Measurements from ENCODE around the gene NHLRC4. TPM values are rescaled to one million over a fixed set of nuclear protein-coding genes. Genes with fewer than 3 reads are reported as not detected.

NHLRC4 gene
- total and polyA plus RNA-seq, 3 experiments from 2014 or later: 0.55 to 1.6 (median 0.59) TPM

- ChIA-PET POLR2A (no interaction called here), CTCF (interaction anchor here (0.8 to 1.7 kb wide), 3 partner anchors 14 to 31 kb away, joined by 3 to 5 read pairs (median 4); no protein-coding TSS in a partner anchor)
- peaks cover 0 to 1% of the 10 kb centered on the region in 2 donors for H3K27me3 Mint-ChIP-seq
- H3K27ac Mint-ChIP-seq: peak overlapping the region in 1 of 8 donors; percentile 65
- no peak for DNase-seq
- H3K27me3 ChIP-seq (ENCODE audit: insufficient read depth, low read length, poor library complexity, severe bottlenecking): no peaks in the 10 kb centered on the region
- peaks cover 3 to 7% (median 7%) of the 10 kb centered on the region in 3 donors for H3K4me1 Mint-ChIP-seq
- H3K9me3 Mint-ChIP-seq: no peaks in the 10 kb centered on the region
- no peak overlapping the region for H3K4me3 Mint-ChIP-seq
- no peaks in the 10 kb centered on the region for H3K36me3 ChIP-seq (ENCODE audit: insufficient read depth, low read length)
- peaks cover 0 to 5% (median 0%) of the 10 kb centered on the region in 3 donors for H3K36me3 Mint-ChIP-seq
- no peaks in the 10 kb centered on the region for H3K9me3 ChIP-seq (ENCODE audit: low read length)
- no peak overlapping the region for H3K4me3 ChIP-seq (ENCODE audit: low read length)
- no peaks in the 10 kb centered on the region for H3K4me1 ChIP-seq (ENCODE audit: insufficient read depth, low read length)
- no peak overlapping the region for H3K27ac ChIP-seq (ENCODE audit: low read depth, low read length)
These were observed 43.2 kb downstream of the NHLRC4 start for GRCh38 chr16:609984-610383.

GRCh38 chr16:610513-611381, 43.9 kb downstream of the NHLRC4 start:
- H3K36me3 Mint-ChIP-seq: peaks cover 0 to 5% (median 0%) of the 10 kb centered on the region in 3 donors
- H3K9me3 Mint-ChIP-seq: no peaks in the 10 kb centered on the region
- peak; percentile 42 to 65 (median 49) for DNase-seq
- H3K4me1 Mint-ChIP-seq: peaks cover 3 to 7% (median 7%) of the 10 kb centered on the region in 3 donors
- Histone ChIP-seq H3K36me3 (ENCODE audit: insufficient read depth, low read length) (no peaks in the 10 kb centered on the region), H3K27me3 (ENCODE audit: insufficient read depth, low read length, poor library complexity, severe bottlenecking) (no peaks in the 10 kb centered on the region), H3K27ac (ENCODE audit: low read depth, low read length) (no peak overlapping the region), H3K9me3 (ENCODE audit: low read length) (no peaks in the 10 kb centered on the region), H3K4me3 (ENCODE audit: low read length) (no peak overlapping the region), H3K4me1 (ENCODE audit: insufficient read depth, low read length) (no peaks in the 10 kb centered on the region)
- H3K27ac Mint-ChIP-seq: peak overlapping the region in 2 of 8 donors; percentile 30 to 52
- H3K27me3 Mint-ChIP-seq: peaks cover 0 to 1% of the 10 kb centered on the region in 2 donors
- ChIA-PET CTCF (interaction anchor here (0.8 to 1.7 kb wide), 3 partner anchors 15 to 31 kb away, joined by 3 to 5 read pairs (median 4); no protein-coding TSS in a partner anchor), POLR2A (no interaction called here)
- H3K4me3 Mint-ChIP-seq: no peak overlapping the region

GRCh38 chr16:615122-615521, 48.3 kb downstream of the NHLRC4 start:
- Histone ChIP-seq H3K4me3 (ENCODE audit: low read length) (no peak overlapping the region), H3K27ac (ENCODE audit: low read depth, low read length) (no peak overlapping the region), H3K36me3 (ENCODE audit: insufficient read depth, low read length) (no peaks in the 10 kb centered on the region), H3K4me1 (ENCODE audit: insufficient read depth, low read length) (no peaks in the 10 kb centered on the region), H3K9me3 (ENCODE audit: low read length) (no peaks in the 10 kb centered on the region), H3K27me3 (ENCODE audit: insufficient read depth, low read length, poor library complexity, severe bottlenecking) (no peaks in the 10 kb centered on the region)
- no peaks in the 10 kb centered on the region for H3K27me3 Mint-ChIP-seq
- H3K36me3 Mint-ChIP-seq: peaks cover 0 to 7% (median 0%) of the 10 kb centered on the region in 3 donors
- peaks cover 3 to 5% (median 5%) of the 10 kb centered on the region in 3 donors for H3K4me1 Mint-ChIP-seq
- no peak overlapping the region for H3K4me3 Mint-ChIP-seq
- POLR2A ChIA-PET: no interaction called here
- DNase-seq: no peak
- CTCF ChIA-PET: no interaction called here
- no peaks in the 10 kb centered on the region for H3K9me3 Mint-ChIP-seq
- H3K27ac Mint-ChIP-seq: peak overlapping the region in 1 of 8 donors; percentile 42

- Histone ChIP-seq H3K36me3 (ENCODE audit: insufficient read depth, low read length) (no peaks in the 10 kb centered on the region), H3K4me3 (ENCODE audit: low read length) (no peak overlapping the region), H3K4me1 (ENCODE audit: insufficient read depth, low read length) (no peaks in the 10 kb centered on the region), H3K27ac (ENCODE audit: low read depth, low read length) (no peak overlapping the region), H3K9me3 (ENCODE audit: low read length) (no peaks in the 10 kb centered on the region), H3K27me3 (ENCODE audit: insufficient read depth, low read length, poor library complexity, severe bottlenecking) (no peaks in the 10 kb centered on the region)
- Mint-ChIP-seq H3K27me3 (no peaks in the 10 kb centered on the region), H3K9me3 (no peaks in the 10 kb centered on the region), H3K4me3 (no peak overlapping the region), H3K36me3 (peaks cover 0 to 10% (median 0%) of the 10 kb centered on the region in 3 donors), H3K27ac (no peak overlapping the region), H3K4me1 (no peaks in the 10 kb centered on the region)
- no peak for DNase-seq
- POLR2A ChIA-PET: no interaction called here
- CTCF ChIA-PET: no interaction called here
These were observed 50.2 kb downstream of the NHLRC4 start for GRCh38 chr16:616733-617586.

GRCh38 chr16:617855-618254, 51.0 kb downstream of the NHLRC4 start:
- Mint-ChIP-seq H3K4me1 (no peaks in the 10 kb centered on the region), H3K27me3 (no peaks in the 10 kb centered on the region), H3K4me3 (no peak overlapping the region), H3K9me3 (no peaks in the 10 kb centered on the region), H3K27ac (no peak overlapping the region), H3K36me3 (peaks cover 0 to 10% (median 0%) of the 10 kb centered on the region in 3 donors)
- H3K9me3 ChIP-seq (ENCODE audit: low read length): no peaks in the 10 kb centered on the region
- H3K4me1 ChIP-seq (ENCODE audit: insufficient read depth, low read length): no peaks in the 10 kb centered on the region
- H3K27me3 ChIP-seq (ENCODE audit: insufficient read depth, low read length, poor library complexity, severe bottlenecking): no peaks in the 10 kb centered on the region
- POLR2A ChIA-PET: no interaction called here
- no peak overlapping the region for H3K4me3 ChIP-seq (ENCODE audit: low read length)
- no peak overlapping the region for H3K27ac ChIP-seq (ENCODE audit: low read depth, low read length)
- no peak for DNase-seq
- CTCF ChIA-PET: no interaction called here
- H3K36me3 ChIP-seq (ENCODE audit: insufficient read depth, low read length): no peaks in the 10 kb centered on the region

Other genes with a start within 250 kb of the NHLRC4 start
- 10 to 100 TPM; 24.7 to 26.3 TPM for gene AXIN1, start 214.3 kb upstream of the NHLRC4 start, total RNA-seq
- 6.9 TPM for gene AXIN1, start 214.3 kb upstream of the NHLRC4 start, polyA plus RNA-seq
- 10 to 100 TPM; 90.2 to 98.0 TPM for gene MRPL28, start 196.5 kb upstream of the NHLRC4 start, total RNA-seq
- 67.8 TPM for gene MRPL28, start 196.5 kb upstream of the NHLRC4 start, polyA plus RNA-seq
- 10 to 100 TPM; 36.1 to 36.2 TPM for gene PGAP6, start 185.0 kb upstream of the NHLRC4 start, total RNA-seq
- gene PGAP6, start 185.0 kb upstream of the NHLRC4 start, polyA plus RNA-seq: 23.1 TPM
- 10 to 100 TPM; 14.1 to 15.4 TPM for gene NME4, start 169.8 kb upstream of the NHLRC4 start, total RNA-seq
- 49.9 TPM for gene NME4, start 169.8 kb upstream of the NHLRC4 start, polyA plus RNA-seq
- 1 to 10 TPM; 6.8 to 7.9 TPM for gene DECR2, start 165.1 kb upstream of the NHLRC4 start, total RNA-seq
- gene DECR2, start 165.1 kb upstream of the NHLRC4 start, polyA plus RNA-seq: 3.9 TPM
- 10 to 100 TPM; 30.0 to 32.8 TPM for gene RAB11FIP3, start 141.4 kb upstream of the NHLRC4 start, total RNA-seq
- 4.4 TPM for gene RAB11FIP3, start 141.4 kb upstream of the NHLRC4 start, polyA plus RNA-seq
- 10 to 100 TPM; 91.9 to 98.6 TPM for gene CAPN15, start 39.3 kb upstream of the NHLRC4 start, total RNA-seq
- 15.5 TPM for gene CAPN15, start 39.3 kb upstream of the NHLRC4 start, polyA plus RNA-seq
- not detected for gene PRR35, start 6.6 kb upstream of the NHLRC4 start, total RNA-seq
- gene PRR35, start 6.6 kb upstream of the NHLRC4 start, polyA plus RNA-seq: not detected
- gene PIGQ, start 3.0 kb downstream of the NHLRC4 start, total RNA-seq: 10 to 100 TPM; 47.4 to 50.1 TPM
- gene PIGQ, start 3.0 kb downstream of the NHLRC4 start, polyA plus RNA-seq: 14.0 TPM
- 10 to 100 TPM; 12.3 to 13.3 TPM for gene RAB40C, start 23.1 kb downstream of the NHLRC4 start, total RNA-seq
- gene RAB40C, start 23.1 kb downstream of the NHLRC4 start, polyA plus RNA-seq: 22.8 TPM
- under 1 TPM; 0.11 to 0.22 TPM for gene WFIKKN1, start 64.0 kb downstream of the NHLRC4 start, total RNA-seq
- gene WFIKKN1, start 64.0 kb downstream of the NHLRC4 start, polyA plus RNA-seq: 0.09 TPM
- 100 to 1,000 TPM; 129 TPM for gene METTL26, start 69.3 kb downstream of the NHLRC4 start, total RNA-seq
- 97.4 TPM for gene METTL26, start 69.3 kb downstream of the NHLRC4 start, polyA plus RNA-seq
- 10 to 100 TPM; 59.3 to 64.8 TPM for gene MCRIP2, start 74.8 kb downstream of the NHLRC4 start, total RNA-seq
- gene MCRIP2, start 74.8 kb downstream of the NHLRC4 start, polyA plus RNA-seq: 24.9 TPM
- gene WDR90, start 82.4 kb downstream of the NHLRC4 start, total RNA-seq: 10 to 100 TPM; 69.6 to 78.4 TPM
- gene WDR90, start 82.4 kb downstream of the NHLRC4 start, polyA plus RNA-seq: 1.4 TPM
- gene RHOT2, start 101.1 kb downstream of the NHLRC4 start, total RNA-seq: 100 to 1,000 TPM; 140 to 151 TPM
- 49.6 TPM for gene RHOT2, start 101.1 kb downstream of the NHLRC4 start, polyA plus RNA-seq
- gene RHBDL1, start 108.7 kb downstream of the NHLRC4 start, total RNA-seq: under 1 TPM; 0.33 to 0.44 TPM
- gene RHBDL1, start 108.7 kb downstream of the NHLRC4 start, polyA plus RNA-seq: 0.29 TPM
- gene STUB1, start 113.4 kb downstream of the NHLRC4 start, total RNA-seq: 100 to 1,000 TPM; 111 to 124 TPM
- gene STUB1, start 113.4 kb downstream of the NHLRC4 start, polyA plus RNA-seq: 161 TPM
- gene JMJD8, start 117.3 kb downstream of the NHLRC4 start, total RNA-seq: 10 to 100 TPM; 53.0 to 55.9 TPM
- gene JMJD8, start 117.3 kb downstream of the NHLRC4 start, polyA plus RNA-seq: 56.6 TPM
- 10 to 100 TPM; 23.9 to 25.2 TPM for gene WDR24, start 123.4 kb downstream of the NHLRC4 start, total RNA-seq
- gene WDR24, start 123.4 kb downstream of the NHLRC4 start, polyA plus RNA-seq: 15.4 TPM
- gene FBXL16, start 138.8 kb downstream of the NHLRC4 start, total RNA-seq: 10 to 100 TPM in 1 of 2 experiments, 1 to 10 TPM in 1; 7.6 to 11.1 TPM
- gene FBXL16, start 138.8 kb downstream of the NHLRC4 start, polyA plus RNA-seq: 16.9 TPM
- 10 to 100 TPM; 34.8 to 38.2 TPM for gene METRN, start 148.1 kb downstream of the NHLRC4 start, total RNA-seq
- gene METRN, start 148.1 kb downstream of the NHLRC4 start, polyA plus RNA-seq: 50.3 TPM
- 10 to 100 TPM; 64.2 to 72.0 TPM for gene ANTKMT, start 154.1 kb downstream of the NHLRC4 start, total RNA-seq
- gene ANTKMT, start 154.1 kb downstream of the NHLRC4 start, polyA plus RNA-seq: 127 TPM
- gene CCDC78, start 159.4 kb downstream of the NHLRC4 start, total RNA-seq: 1 to 10 TPM; 9.8 to 9.9 TPM
- gene CCDC78, start 159.4 kb downstream of the NHLRC4 start, polyA plus RNA-seq: 0.53 TPM
- gene HAGHL, start 160.1 kb downstream of the NHLRC4 start, total RNA-seq: 10 to 100 TPM; 31.5 to 35.6 TPM
- 10.7 TPM for gene HAGHL, start 160.1 kb downstream of the NHLRC4 start, polyA plus RNA-seq
- gene CIAO3, start 174.0 kb downstream of the NHLRC4 start, total RNA-seq: 10 to 100 TPM; 34.8 to 37.9 TPM
- gene CIAO3, start 174.0 kb downstream of the NHLRC4 start, polyA plus RNA-seq: 23.1 TPM
- not detected for gene MSLN, start 193.7 kb downstream of the NHLRC4 start, total RNA-seq
- not detected for gene MSLN, start 193.7 kb downstream of the NHLRC4 start, polyA plus RNA-seq
- 10 to 100 TPM; 40.2 to 44.5 TPM for gene RPUSD1, start 221.4 kb downstream of the NHLRC4 start, total RNA-seq
- 34.2 TPM for gene RPUSD1, start 221.4 kb downstream of the NHLRC4 start, polyA plus RNA-seq
- 100 to 1,000 TPM; 121 to 122 TPM for gene CHTF18, start 221.6 kb downstream of the NHLRC4 start, total RNA-seq
- 3.7 TPM for gene CHTF18, start 221.6 kb downstream of the NHLRC4 start, polyA plus RNA-seq
- not detected for gene GNG13, start 233.7 kb downstream of the NHLRC4 start, total RNA-seq
- not detected for gene GNG13, start 233.7 kb downstream of the NHLRC4 start, polyA plus RNA-seq